NCI-H1417 treated with DMSO at 0.1 percent for 48 hours (cell line): ENCODE results near the gene MYOZ1.

Experiments used
- DNase-seq: peaks from one replicate; lab custom pipeline; 2025; lab: John Stamatoyannopoulos, UW

Gene MYOZ1

GRCh38 chr10:73597346-73597745, 43.9 kb downstream of the MYOZ1 start:
- DNase-seq, result no peak

GRCh38 chr10:73593812-73594211, 47.5 kb downstream of the MYOZ1 start:
- no peak for DNase-seq

- no peak for DNase-seq
Observed at GRCh38 chr10:73593110-73593509, 48.2 kb downstream of the MYOZ1 start.

- DNase-seq, result no peak
Observed at GRCh38 chr10:73591935-73592699, 49.2 kb downstream of the MYOZ1 start.

- no peak for DNase-seq
Observed at GRCh38 chr10:73590881-73591799, 50.1 kb downstream of the MYOZ1 start, which contains the start of gene USP54. USP54 (minus strand) TSS chr10:73591342; CDS start chr10:73575658, 15,684 bp downstream.

- no peak for DNase-seq
Observed at GRCh38 chr10:73589563-73590126, 51.6 kb downstream of the MYOZ1 start.

GRCh38 chr10:73588656-73589055, 52.6 kb downstream of the MYOZ1 start:
- DNase-seq, result no peak

GRCh38 chr10:73586583-73586984, 54.7 kb downstream of the MYOZ1 start:
- no peak for DNase-seq

- no peak for DNase-seq
Observed at GRCh38 chr10:73585327-73585726, 55.9 kb downstream of the MYOZ1 start.

- no peak for DNase-seq
Observed at GRCh38 chr10:73584737-73585136, 56.5 kb downstream of the MYOZ1 start.

GRCh38 chr10:73581918-73582317, 59.4 kb downstream of the MYOZ1 start:
- DNase-seq, result no peak
